Activated naive CD8-positive, alpha-beta T cell treated with anti-CD3 and anti-CD28 coated beads, Interleukin-2, amount 10 ng/mL, durations not matched to agents 7 days and 5 days (primary cell): ENCODE data around the gene SLC25A21. TPM values are rescaled to one million over a fixed set of nuclear protein-coding genes. Genes with fewer than 3 reads are reported as not detected.
"Not testable (repeated sequence)": the region's sequence is repeated elsewhere in the genome, so short reads cannot be mapped to it uniquely, and the experiment has no call there.

ENCODE experiments used
- ATAC-seq: fragments of 150-1000 bp; cut with Tn5 transposase; one replicate; pipeline ENCODE4 v1.10.0; 2021; ENCODE audit warnings: low read depth, moderate library complexity
- POLR2A ChIA-PET: fragments of 350-600 bp; sonication (Branson Sonifier 250); formaldehyde crosslinking; loops from one replicate; lab custom pipeline; 2021; ENCODE audit warnings: antibody characterized with exemption; lab: Charles Lee
- DNase-seq: peaks from one replicate; pipeline ENCODE4 v3.0.0; 2021
- H3K27ac Mint-ChIP-seq: one replicate; pipeline ENCODE4 v1.8.0; 2022; ENCODE audit warnings: mild to moderate bottlenecking, mixed read lengths
- H3K27me3 Mint-ChIP-seq: one replicate; pipeline ENCODE4 v1.8.0; 2022; ENCODE audit warnings: mild to moderate bottlenecking, moderate library complexity, mixed read lengths
- H3K36me3 Mint-ChIP-seq: one replicate; pipeline ENCODE4 v1.8.0; 2021; ENCODE audit warnings: mild to moderate bottlenecking, mixed read lengths
- H3K4me1 Mint-ChIP-seq: one replicate; pipeline ENCODE4 v1.8.0; 2021; ENCODE audit warnings: mixed read lengths
- H3K4me3 Mint-ChIP-seq: one replicate; pipeline ENCODE4 v1.8.0; 2022; ENCODE audit warnings: mild to moderate bottlenecking, moderate library complexity, mixed read lengths
- H3K9me3 Mint-ChIP-seq: one replicate; pipeline ENCODE4 v1.8.0; 2021; ENCODE audit warnings: mixed read lengths
- total RNA-seq, 2 experiments: library from RNA; stranded (reverse); gene quantifications; one replicate each; pipeline ENCODE4 v1.2.3, GENCODE V29; 2021

SLC25A21 gene
- total RNA-seq, 2 experiments from 2014 or later = not detected

GRCh38 chr14:36934304-36934703 is 238.1 kb downstream of the SLC25A21 start:
- Mint-ChIP-seq H3K27me3 (no peaks in the 10 kb centered on the region), H3K4me1 (no peaks in the 10 kb centered on the region), H3K4me3 (no peak overlapping the region), H3K9me3 (no peaks in the 10 kb centered on the region), H3K36me3 (no peaks in the 10 kb centered on the region), H3K27ac (no peak overlapping the region)
- no peak for DNase-seq
- POLR2A ChIA-PET = no interaction called here
- ATAC-seq = no peak

- ATAC-seq = no peak
- Mint-ChIP-seq H3K27me3 (no peaks in the 10 kb centered on the region), H3K27ac (no peak overlapping the region), H3K9me3 (no peaks in the 10 kb centered on the region), H3K4me1 (no peaks in the 10 kb centered on the region), H3K4me3 (no peak overlapping the region), H3K36me3 (no peaks in the 10 kb centered on the region)
- no peak for DNase-seq
- POLR2A ChIA-PET = no interaction called here
Measured at GRCh38 chr14:36931791-36932190, 240.6 kb downstream of the SLC25A21 start.

- Mint-ChIP-seq H3K27ac (no peak overlapping the region), H3K9me3 (no peaks in the 10 kb centered on the region), H3K4me1 (no peaks in the 10 kb centered on the region), H3K27me3 (no peaks in the 10 kb centered on the region), H3K36me3 (no peaks in the 10 kb centered on the region), H3K4me3 (no peak overlapping the region)
- DNase-seq (no peak), ATAC-seq (no peak)
- POLR2A ChIA-PET = no interaction called here
Measured at GRCh38 chr14:36928432-36928831, 244.0 kb downstream of the SLC25A21 start.

GRCh38 chr14:36925094-36925493 is 247.3 kb downstream of the SLC25A21 start:
- no peak for DNase-seq
- Mint-ChIP-seq H3K27me3 (no peaks in the 10 kb centered on the region), H3K4me1 (no peaks in the 10 kb centered on the region), H3K27ac (no peak overlapping the region), H3K36me3 (no peaks in the 10 kb centered on the region), H3K9me3 (no peaks in the 10 kb centered on the region), H3K4me3 (no peak overlapping the region)
- POLR2A ChIA-PET = no interaction called here
- no peak for ATAC-seq

- Mint-ChIP-seq H3K9me3 (no peaks in the 10 kb centered on the region), H3K27ac (no peak overlapping the region), H3K4me1 (no peaks in the 10 kb centered on the region), H3K4me3 (no peak overlapping the region), H3K36me3 (no peaks in the 10 kb centered on the region), H3K27me3 (no peaks in the 10 kb centered on the region)
- POLR2A ChIA-PET = no interaction called here
- no peak for DNase-seq
- ATAC-seq = no peak
Measured at GRCh38 chr14:36916668-36917067, 255.7 kb downstream of the SLC25A21 start.

- Mint-ChIP-seq H3K9me3 (no peaks in the 10 kb centered on the region), H3K27ac (no peak overlapping the region), H3K36me3 (no peaks in the 10 kb centered on the region), H3K4me3 (no peak overlapping the region), H3K27me3 (no peaks in the 10 kb centered on the region), H3K4me1 (no peaks in the 10 kb centered on the region)
- POLR2A ChIA-PET = no interaction called here
- no peak for DNase-seq
- no peak for ATAC-seq
Measured at GRCh38 chr14:36915081-36915480, 257.3 kb downstream of the SLC25A21 start.

- Mint-ChIP-seq H3K9me3 (no peaks in the 10 kb centered on the region), H3K27ac (no peak overlapping the region), H3K4me3 (no peak overlapping the region), H3K36me3 (no peaks in the 10 kb centered on the region), H3K4me1 (no peaks in the 10 kb centered on the region), H3K27me3 (no peaks in the 10 kb centered on the region)
- no peak for ATAC-seq
- POLR2A ChIA-PET = no interaction called here
- DNase-seq = no peak
Measured at GRCh38 chr14:36910578-36910977, 261.8 kb downstream of the SLC25A21 start.

GRCh38 chr14:36905272-36905888 is 267.0 kb downstream of the SLC25A21 start:
- H3K27me3 Mint-ChIP-seq = no peaks in the 10 kb centered on the region
- no peak overlapping the region for H3K4me3 Mint-ChIP-seq
- no peak overlapping the region for H3K27ac Mint-ChIP-seq
- DNase-seq (no peak), ATAC-seq (no peak)
- H3K36me3 Mint-ChIP-seq = no peaks in the 10 kb centered on the region
- H3K4me1 Mint-ChIP-seq = no peaks in the 10 kb centered on the region
- H3K9me3 Mint-ChIP-seq = no peaks in the 10 kb centered on the region
- POLR2A ChIA-PET = no interaction called here

GRCh38 chr14:36901861-36902260 is 270.5 kb downstream of the SLC25A21 start:
- Mint-ChIP-seq H3K9me3 (no peaks in the 10 kb centered on the region), H3K4me1 (no peaks in the 10 kb centered on the region), H3K4me3 (no peak overlapping the region), H3K36me3 (no peaks in the 10 kb centered on the region), H3K27ac (no peak overlapping the region), H3K27me3 (no peaks in the 10 kb centered on the region)
- DNase-seq (no peak), ATAC-seq (no peak)
- POLR2A ChIA-PET = no interaction called here

- DNase-seq (no peak), ATAC-seq (no peak)
- Mint-ChIP-seq H3K36me3 (no peaks in the 10 kb centered on the region), H3K4me1 (no peaks in the 10 kb centered on the region), H3K27me3 (no peaks in the 10 kb centered on the region), H3K27ac (no peak overlapping the region), H3K4me3 (no peak overlapping the region), H3K9me3 (peaks cover 2% of the 10 kb centered on the region)
- POLR2A ChIA-PET = no interaction called here
Measured at GRCh38 chr14:36900846-36901245, 271.6 kb downstream of the SLC25A21 start.

- H3K4me3 Mint-ChIP-seq, H3K27me3 Mint-ChIP-seq, H3K9me3 Mint-ChIP-seq, DNase-seq, ATAC-seq, H3K4me1 Mint-ChIP-seq, POLR2A ChIA-PET, H3K27ac Mint-ChIP-seq, H3K36me3 Mint-ChIP-seq: not testable (repeated sequence)
Measured at GRCh38 chr14:36896300-36896699, 276.1 kb downstream of the SLC25A21 start.

GRCh38 chr14:36884049-36884448 is 288.4 kb downstream of the SLC25A21 start:
- no peaks in the 10 kb centered on the region for H3K36me3 Mint-ChIP-seq
- no peaks in the 10 kb centered on the region for H3K4me1 Mint-ChIP-seq
- POLR2A ChIA-PET = no interaction called here
- no peak for DNase-seq
- no peak for ATAC-seq
- H3K27ac Mint-ChIP-seq = no peak overlapping the region
- H3K27me3 Mint-ChIP-seq = no peaks in the 10 kb centered on the region
- peaks cover 2% of the 10 kb centered on the region for H3K9me3 Mint-ChIP-seq
- H3K4me3 Mint-ChIP-seq = no peak overlapping the region

- ATAC-seq = no peak
- Mint-ChIP-seq H3K4me1 (no peaks in the 10 kb centered on the region), H3K27ac (no peak overlapping the region), H3K4me3 (no peak overlapping the region), H3K36me3 (no peaks in the 10 kb centered on the region), H3K27me3 (no peaks in the 10 kb centered on the region), H3K9me3 (peaks cover 2% of the 10 kb centered on the region)
- POLR2A ChIA-PET = no interaction called here
- DNase-seq = no peak
Measured at GRCh38 chr14:36880276-36880675, 292.1 kb downstream of the SLC25A21 start.

- DNase-seq = no peak
- H3K27ac Mint-ChIP-seq = no peak overlapping the region
- H3K36me3 Mint-ChIP-seq = no peaks in the 10 kb centered on the region
- no peaks in the 10 kb centered on the region for H3K27me3 Mint-ChIP-seq
- H3K4me1 Mint-ChIP-seq = no peaks in the 10 kb centered on the region
- no peak for ATAC-seq
- POLR2A ChIA-PET = no interaction called here
- H3K9me3 Mint-ChIP-seq = peaks cover 2% of the 10 kb centered on the region
- no peak overlapping the region for H3K4me3 Mint-ChIP-seq
Measured at GRCh38 chr14:36879558-36879957, 292.8 kb downstream of the SLC25A21 start.
